CD4-positive, CD25-positive, alpha-beta regulatory T cell (primary cell): ENCODE results near the gene RASL11A. TPM values are rescaled to one million over a fixed set of nuclear protein-coding genes. Genes with fewer than 3 reads are reported as not detected.
"Not testable (repeated sequence)": the region's sequence is repeated elsewhere in the genome, so short reads cannot be mapped to it uniquely, and the experiment has no call there.

Experiments used
- ATAC-seq, 2 donors: fragments of 150-1000 bp; cut with Tn5 transposase; one replicate each; pipeline ENCODE4 v1.10.0; 2021; ENCODE audit warnings: low read depth in 2 of 2, moderate number of reproducible peaks in 2 of 2, moderate library complexity in 1 of 2
- DNase-seq, 3 donors: peaks; one replicate each; pipeline versions ENCODE4 v3.0.0 to v3.0.0-alpha.2; 2012 to 2022; ENCODE audit warnings: mixed read lengths in 1 of 3
- H3K27ac ChIP-seq: one replicate; pipeline ENCODE4 v1.7.0; 2013; ENCODE audit warnings: mild to moderate bottlenecking, low read length; ENCODE audit not compliant: insufficient read depth, poor library complexity, severe bottlenecking
- H3K27me3 ChIP-seq: one replicate; pipeline ENCODE4 v1.7.0; 2013; ENCODE audit warnings: low read length; ENCODE audit not compliant: control insufficient read depth, insufficient read depth
- H3K36me3 ChIP-seq: one replicate; pipeline ENCODE4 v1.7.0; 2013; ENCODE audit warnings: mild to moderate bottlenecking, low read length, moderate library complexity; ENCODE audit not compliant: control insufficient read depth, insufficient read depth
- H3K4me1 ChIP-seq: 2 replicates; pipeline ENCODE4 v1.7.0; 2013; ENCODE audit warnings: mild to moderate bottlenecking, low read length; ENCODE audit not compliant: insufficient read depth, control insufficient read depth, poor library complexity, severe bottlenecking
- H3K4me3 ChIP-seq: one replicate; pipeline ENCODE4 v1.7.0; 2013; ENCODE audit warnings: low read depth, mild to moderate bottlenecking, low read length, moderate library complexity
- H3K9me3 ChIP-seq, 2 experiments: 1 replicate in 1 of 2; 2 replicates in 1 of 2; pipeline ENCODE4 v1.7.0; 2013; ENCODE audit warnings: low read length in 2 of 2, mild to moderate bottlenecking in 1 of 2, moderate library complexity in 1 of 2; ENCODE audit not compliant: control insufficient read depth in 2 of 2
- H3K27ac Mint-ChIP-seq, 3 donors: one replicate each; pipeline ENCODE4 v1.8.0; 2020 to 2022; ENCODE audit warnings: mild to moderate bottlenecking in 3 of 3, mixed read lengths in 3 of 3, moderate library complexity in 2 of 3
- H3K27me3 Mint-ChIP-seq: one replicate; pipeline ENCODE4 v1.8.0; 2022; ENCODE audit warnings: mild to moderate bottlenecking, mixed read lengths
- H3K36me3 Mint-ChIP-seq: one replicate; pipeline ENCODE4 v1.8.0; 2020; ENCODE audit warnings: mixed read lengths
- H3K4me1 Mint-ChIP-seq, 4 donors: one replicate each; pipeline ENCODE4 v1.8.0; 2020 to 2022; ENCODE audit warnings: mixed read lengths in 4 of 4, mild to moderate bottlenecking in 1 of 4
- H3K4me3 Mint-ChIP-seq, 4 donors: one replicate each; pipeline ENCODE4 v1.8.0; 2020 to 2022; ENCODE audit warnings: mild to moderate bottlenecking in 4 of 4, mixed read lengths in 4 of 4, moderate library complexity in 3 of 4
- H3K9me3 Mint-ChIP-seq, 7 donors: one replicate each; pipeline ENCODE4 v1.8.0; 2020 to 2022; ENCODE audit warnings: mixed read lengths in 7 of 7, mild to moderate bottlenecking in 3 of 7, moderate library complexity in 2 of 7
- polyA plus RNA-seq, 4 donors: library from polyadenylated mRNA; unstranded; fragments of 300-500 nt; fragmentation: Illumina TruSeq; gene quantifications; one replicate each; pipeline ENCODE4 v1.2.3, GENCODE V29; 2021
- total RNA-seq: library from RNA; stranded (reverse); gene quantifications from one replicate; pipeline ENCODE4 v1.2.3, GENCODE V29; 2022

The RASL11A gene
- total and polyA plus RNA-seq, 5 donors from 2014 or later, result 0.25 to 2.9 (median 0.55) TPM; not detected in 1

DNA sequence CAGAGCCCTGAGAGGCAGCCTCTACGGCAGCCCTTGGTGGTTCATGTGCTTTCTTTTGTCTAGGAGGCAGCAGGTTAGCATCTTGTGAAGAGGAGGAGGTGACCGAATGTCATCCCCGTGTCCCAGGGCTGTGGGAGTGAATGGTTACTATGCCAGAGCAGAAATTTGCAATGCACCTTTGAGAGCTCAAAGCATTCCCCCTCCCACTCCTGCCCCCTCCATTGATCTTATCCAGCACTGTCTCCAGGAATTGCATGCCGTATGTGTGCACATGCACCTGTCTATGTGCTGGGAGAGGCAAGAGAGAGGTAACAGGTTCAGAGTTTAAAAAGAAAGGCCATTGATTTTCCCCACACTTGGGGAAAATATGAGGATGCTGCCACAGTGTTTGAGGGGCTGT, 10.2 kb downstream of the RASL11A start:
- Mint-ChIP-seq H3K36me3 (no peaks in the 10 kb centered on the region), H3K4me3 (no peak overlapping the region), H3K27me3 (peaks cover 15% of the 10 kb centered on the region), H3K27ac (no peak overlapping the region), H3K4me1 (no peaks in the 10 kb centered on the region), H3K9me3 (no peaks in the 10 kb centered on the region)
- ATAC-seq (no peak), DNase-seq (no peak)
- no peak overlapping the region for H3K4me3 ChIP-seq
- H3K9me3 ChIP-seq, result no peaks in the 10 kb centered on the region
- no peak overlapping the region for H3K27ac ChIP-seq
- H3K27me3 ChIP-seq, result peaks cover 10% of the 10 kb centered on the region
- no peaks in the 10 kb centered on the region for H3K4me1 ChIP-seq
- H3K36me3 ChIP-seq, result no peaks in the 10 kb centered on the region

DNA sequence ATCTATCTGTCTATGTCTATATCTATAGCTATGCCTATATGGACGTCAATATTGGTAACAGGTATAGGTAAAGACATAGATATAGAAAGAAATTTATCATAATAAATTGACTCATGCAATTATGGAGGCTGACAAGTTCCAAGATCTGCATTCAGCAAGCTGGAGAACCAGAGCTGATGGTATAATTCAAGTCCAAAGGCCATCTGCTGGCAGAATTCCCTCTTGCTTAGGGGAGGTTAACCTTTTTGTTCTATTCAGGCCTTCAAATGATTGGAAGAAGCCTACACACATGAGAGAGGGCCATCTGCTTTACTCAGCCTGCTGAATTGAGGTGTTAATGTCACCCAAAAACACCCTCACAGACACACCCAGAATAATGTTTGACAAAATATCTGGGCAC, 10.8 kb downstream of the RASL11A start:
- Histone ChIP-seq H3K9me3 (no peaks in the 10 kb centered on the region), H3K4me1 (no peaks in the 10 kb centered on the region), H3K4me3 (no peak overlapping the region), H3K27me3 (peaks cover 5% of the 10 kb centered on the region), H3K27ac (no peak overlapping the region), H3K36me3 (no peaks in the 10 kb centered on the region)
- no peak for DNase-seq
- no peaks in the 10 kb centered on the region for H3K36me3 Mint-ChIP-seq
- H3K27ac Mint-ChIP-seq, result no peak overlapping the region
- H3K27me3 Mint-ChIP-seq, result peaks cover 11% of the 10 kb centered on the region
- H3K4me1 Mint-ChIP-seq, result no peaks in the 10 kb centered on the region
- no peaks in the 10 kb centered on the region for H3K9me3 Mint-ChIP-seq
- ATAC-seq, result no peak
- no peak overlapping the region for H3K4me3 Mint-ChIP-seq

DNA sequence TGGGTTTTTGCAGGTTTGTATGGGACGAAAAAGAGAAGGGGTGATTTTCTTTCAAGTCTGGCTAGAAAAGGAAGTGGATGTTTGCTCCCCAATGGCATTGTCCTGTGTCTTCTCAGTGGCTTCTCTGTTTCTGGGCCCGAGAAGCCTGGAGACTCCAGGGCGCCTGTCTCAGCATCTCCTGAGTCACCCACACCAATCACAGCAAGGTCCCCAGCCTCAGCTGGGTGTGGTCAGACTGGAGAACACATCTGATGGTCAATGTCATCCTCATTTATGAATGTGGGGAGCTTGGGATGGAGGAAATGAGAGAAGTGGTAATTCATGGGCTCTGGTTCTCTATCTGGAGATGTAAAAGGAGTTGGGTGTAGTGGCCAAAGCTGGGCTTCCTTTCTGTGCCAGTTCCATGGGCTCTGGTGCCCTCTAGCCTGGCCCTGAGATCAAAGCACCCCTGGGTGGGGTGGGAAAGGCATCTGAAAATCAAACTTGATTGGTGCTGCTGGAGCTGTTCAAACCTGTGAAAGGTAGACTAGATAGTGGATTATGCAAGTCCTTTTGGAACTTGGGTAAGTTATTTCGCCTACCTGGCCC, 13.4 kb downstream of the RASL11A start:
- Histone ChIP-seq H3K4me1 (no peaks in the 10 kb centered on the region), H3K36me3 (no peaks in the 10 kb centered on the region), H3K27me3 (peaks cover 3% of the 10 kb centered on the region), H3K27ac (no peak overlapping the region), H3K4me3 (no peak overlapping the region), H3K9me3 (no peaks in the 10 kb centered on the region)
- ATAC-seq (no peak), DNase-seq (peak in 1 of 3 donors; percentile 26)
- H3K9me3 Mint-ChIP-seq, result no peaks in the 10 kb centered on the region
- no peaks in the 10 kb centered on the region for H3K36me3 Mint-ChIP-seq
- peaks cover 5% of the 10 kb centered on the region for H3K27me3 Mint-ChIP-seq
- H3K27ac Mint-ChIP-seq, result no peak overlapping the region
- H3K4me3 Mint-ChIP-seq, result no peak overlapping the region
- H3K4me1 Mint-ChIP-seq, result no peaks in the 10 kb centered on the region

DNA sequence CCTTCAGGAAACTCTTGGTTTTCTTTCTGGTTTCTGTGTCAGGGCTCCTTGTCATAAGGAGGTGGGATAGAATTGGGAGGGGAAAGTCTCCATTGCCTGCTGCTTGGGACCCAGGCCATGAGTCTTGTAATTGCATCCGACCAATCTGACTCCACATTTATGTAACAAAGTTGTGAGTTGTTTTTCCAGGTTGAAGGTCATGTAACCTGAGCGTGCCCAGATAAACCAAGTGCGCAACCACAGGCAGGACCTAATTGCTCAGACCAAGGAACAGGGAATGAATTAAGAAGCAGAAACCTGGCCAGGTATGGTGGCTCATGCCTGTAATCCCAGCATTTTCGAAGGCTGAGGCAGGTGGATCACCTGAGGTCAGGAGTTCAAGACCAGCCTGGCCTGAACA, 17.8 kb downstream of the RASL11A start:
- no peak for ATAC-seq
- Histone ChIP-seq H3K36me3 (no peaks in the 10 kb centered on the region), H3K27me3 (no peaks in the 10 kb centered on the region), H3K27ac (no peak overlapping the region), H3K9me3 (no peaks in the 10 kb centered on the region), H3K4me1 (peaks cover 4% of the 10 kb centered on the region), H3K4me3 (no peak overlapping the region)
- Mint-ChIP-seq H3K27me3 (no peaks in the 10 kb centered on the region), H3K4me3 (no peak overlapping the region), H3K36me3 (no peaks in the 10 kb centered on the region), H3K27ac (no peak overlapping the region), H3K9me3 (no peaks in the 10 kb centered on the region), H3K4me1 (peaks cover 0 to 7% (median under 1%) of the 10 kb centered on the region in 4 donors)
- no peak for DNase-seq

DNA sequence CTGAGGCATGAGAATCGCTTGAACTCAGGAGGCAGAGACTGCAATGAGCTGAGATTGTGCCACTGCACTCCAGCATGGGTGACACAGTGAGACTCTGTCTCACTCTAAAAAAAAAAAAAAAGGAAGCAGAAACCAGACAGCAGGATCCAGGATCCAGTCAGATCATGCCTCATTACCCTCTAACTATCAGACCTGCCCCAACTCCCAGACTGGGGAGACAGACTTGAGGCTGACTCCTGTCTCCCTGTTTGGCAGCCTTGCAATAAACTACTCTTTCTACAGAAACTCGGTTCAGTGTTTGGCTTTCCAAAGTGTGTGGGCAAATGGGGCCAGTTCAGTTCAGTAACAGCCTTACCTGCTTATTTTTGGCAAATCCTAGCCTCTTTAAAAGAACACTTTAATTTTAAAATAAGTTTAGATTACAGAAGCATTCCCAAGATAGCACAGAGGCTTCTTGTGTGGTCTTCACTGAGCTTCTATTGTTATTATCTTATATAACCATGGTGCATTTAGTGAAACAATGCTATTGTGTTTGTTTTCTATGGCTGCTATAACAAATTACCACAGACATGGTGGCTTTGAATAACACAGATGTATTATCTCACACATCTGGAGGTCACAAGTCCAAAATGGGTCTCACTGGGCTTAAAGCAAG, 18.5 kb downstream of the RASL11A start:
- DNase-seq, result no peak
- no peaks in the 10 kb centered on the region for H3K9me3 ChIP-seq
- H3K36me3 Mint-ChIP-seq, result no peaks in the 10 kb centered on the region
- peaks cover 5% of the 10 kb centered on the region for H3K4me1 ChIP-seq
- ATAC-seq, result no peak
- no peaks in the 10 kb centered on the region for H3K27me3 Mint-ChIP-seq
- H3K27ac Mint-ChIP-seq, result no peak overlapping the region
- no peak overlapping the region for H3K4me3 ChIP-seq
- no peak overlapping the region for H3K4me3 Mint-ChIP-seq
- H3K27ac ChIP-seq, result no peak overlapping the region
- no peaks in the 10 kb centered on the region for H3K9me3 Mint-ChIP-seq
- no peaks in the 10 kb centered on the region for H3K36me3 ChIP-seq
- peaks cover 3 to 14% (median 7%) of the 10 kb centered on the region in 4 donors for H3K4me1 Mint-ChIP-seq
- H3K27me3 ChIP-seq, result no peaks in the 10 kb centered on the region

DNA sequence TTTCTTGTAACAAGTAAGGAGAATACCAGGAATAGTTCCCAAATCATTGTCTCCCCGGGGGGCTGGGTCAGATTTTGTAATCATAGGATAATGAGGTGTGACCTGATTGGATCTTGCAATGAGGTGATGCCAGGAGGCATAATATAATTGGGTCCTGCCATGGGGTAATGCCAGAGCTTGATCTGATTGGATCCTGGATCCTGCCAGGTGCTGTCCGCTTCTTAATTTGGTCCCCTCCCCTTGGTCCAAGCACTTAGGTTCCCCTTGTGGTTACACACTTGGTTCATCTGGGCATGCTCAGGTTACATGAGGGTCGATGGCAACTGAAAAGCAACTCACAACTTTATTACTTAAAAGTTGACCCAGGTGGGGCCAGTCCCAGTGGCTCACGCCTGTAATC, 20.1 kb downstream of the RASL11A start:
- Mint-ChIP-seq H3K9me3 (no peaks in the 10 kb centered on the region), H3K4me3 (no peak overlapping the region), H3K36me3 (no peaks in the 10 kb centered on the region), H3K4me1 (peaks cover 6 to 25% (median 11%) of the 10 kb centered on the region in 4 donors), H3K27me3 (no peaks in the 10 kb centered on the region), H3K27ac (no peak overlapping the region)
- Histone ChIP-seq H3K36me3 (no peaks in the 10 kb centered on the region), H3K27me3 (no peaks in the 10 kb centered on the region), H3K27ac (no peak overlapping the region), H3K4me3 (no peak overlapping the region), H3K9me3 (no peaks in the 10 kb centered on the region), H3K4me1 (peaks cover 5% of the 10 kb centered on the region)
- ATAC-seq (no peak), DNase-seq (no peak)

DNA sequence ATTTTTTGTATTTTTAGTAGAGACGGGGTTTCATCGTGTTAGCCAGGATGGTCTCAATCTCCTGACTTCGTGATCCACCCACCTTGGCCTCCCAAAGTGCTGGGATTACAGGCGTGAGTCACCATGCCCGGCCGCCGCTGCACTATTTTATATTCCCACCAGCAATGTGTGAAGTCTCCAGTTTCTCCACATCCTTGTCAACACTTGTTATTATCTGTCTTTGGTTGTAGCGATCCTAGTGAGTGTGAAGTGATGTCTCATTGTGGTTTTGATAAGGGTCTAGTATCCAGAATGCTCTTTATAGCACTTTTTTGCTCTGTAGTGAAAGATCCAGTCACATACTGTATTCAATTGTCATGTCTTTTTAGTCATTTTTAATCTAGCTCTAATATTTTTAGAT, 21.3 kb downstream of the RASL11A start:
- not testable (repeated sequence) for H3K4me3 Mint-ChIP-seq, H3K9me3 ChIP-seq, H3K4me3 ChIP-seq, ATAC-seq, H3K9me3 Mint-ChIP-seq, H3K27ac Mint-ChIP-seq, H3K36me3 ChIP-seq, H3K27ac ChIP-seq, H3K36me3 Mint-ChIP-seq, H3K27me3 Mint-ChIP-seq, DNase-seq, H3K4me1 ChIP-seq, H3K27me3 ChIP-seq
- H3K4me1 Mint-ChIP-seq, result peaks cover 6 to 25% (median 11%) of the 10 kb centered on the region in 4 donors
